HG03108 (cell line): ENCODE measurements around the gene MCM9.

Experiments
- ATAC-seq: cut with Tn5 transposase; IDR thresholded peaks from one replicate; pipeline ENCODE4 v1.9.1; 2021; ENCODE audit warnings: moderate library complexity; ENCODE audit not compliant: unreplicated experiment

Gene MCM9

GRCh38 chr6:118894425-118895260, 40.3 kb downstream of the MCM9 start:
- ATAC-seq = peak; percentile 37

GRCh38 chr6:118893807-118894424, 41.0 kb downstream of the MCM9 start, which contains the start of gene ASF1A:
Gene ASF1A (plus strand): TSS chr6:118894152. CDS start chr6:118894414, 262 bp downstream.
- peak; percentile 65 for ATAC-seq

GRCh38 chr6:118893064-118893806, 41.7 kb downstream of the MCM9 start:
- ATAC-seq = peak; percentile 7

DNA sequence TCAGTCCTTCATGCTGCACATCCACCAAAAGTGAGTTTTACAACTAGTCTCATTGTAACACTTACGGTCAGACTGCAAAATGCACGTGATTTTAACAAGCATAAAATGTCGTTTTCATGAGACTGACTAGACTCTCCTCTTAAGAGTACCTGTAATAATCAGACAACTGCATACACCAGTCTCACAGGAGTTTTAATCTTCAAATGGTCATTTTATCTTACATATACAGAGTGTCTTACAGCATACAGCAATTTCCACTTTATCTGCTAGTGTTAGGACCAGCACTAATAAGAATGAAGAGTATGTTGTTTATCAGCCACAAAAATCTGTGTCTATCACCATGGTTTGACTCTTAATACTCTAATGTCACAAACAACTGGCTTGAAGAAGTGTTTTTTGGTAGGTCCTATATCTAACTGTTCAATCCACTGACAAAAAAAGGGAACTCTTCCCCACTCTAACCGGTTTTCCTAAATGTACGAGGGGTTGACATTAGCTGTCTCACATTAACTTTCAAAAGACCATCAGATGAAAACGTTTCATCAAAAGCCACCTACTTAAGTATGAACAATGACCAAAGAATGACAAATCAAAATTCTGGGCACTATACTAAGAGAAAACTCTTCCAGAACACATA, 42.5 kb downstream of the MCM9 start:
- ATAC-seq = no peak

DNA sequence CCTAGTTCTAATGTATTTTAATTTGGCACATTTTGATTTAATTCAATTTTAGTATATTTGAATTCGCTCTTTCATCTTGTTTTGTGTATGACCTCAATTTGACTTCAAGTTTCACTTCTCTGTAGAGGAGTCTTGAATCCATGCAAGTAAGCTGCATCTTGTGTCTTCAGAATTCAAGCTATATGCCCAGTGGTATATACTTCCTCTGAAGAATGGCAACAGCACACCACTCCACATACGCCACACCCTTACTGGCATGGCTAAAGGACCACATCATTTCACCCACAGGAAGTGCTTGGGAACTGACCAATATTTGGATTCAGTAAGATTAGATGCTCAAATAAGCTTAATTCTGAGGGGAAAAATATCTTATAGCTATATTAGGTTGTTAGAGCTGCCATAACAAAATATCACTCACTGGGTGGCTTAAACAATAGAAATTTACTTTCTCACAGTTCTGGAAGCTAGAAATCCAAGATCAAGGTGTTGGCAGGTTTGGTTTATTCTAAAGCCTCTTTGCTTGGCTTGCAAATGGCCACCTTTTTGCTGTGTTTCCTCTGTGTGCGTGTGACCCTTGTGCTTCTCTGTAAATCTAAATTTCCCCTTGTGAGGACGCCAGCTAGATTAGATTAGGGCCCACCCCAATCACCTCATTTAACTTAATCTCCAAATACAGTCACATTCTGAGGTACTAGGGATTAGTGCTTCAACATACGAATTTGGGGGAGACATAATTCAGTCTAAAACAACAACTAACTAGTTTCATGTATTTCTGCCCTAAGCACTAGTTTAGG, 43.8 kb downstream of the MCM9 start:
- no peak for ATAC-seq

DNA sequence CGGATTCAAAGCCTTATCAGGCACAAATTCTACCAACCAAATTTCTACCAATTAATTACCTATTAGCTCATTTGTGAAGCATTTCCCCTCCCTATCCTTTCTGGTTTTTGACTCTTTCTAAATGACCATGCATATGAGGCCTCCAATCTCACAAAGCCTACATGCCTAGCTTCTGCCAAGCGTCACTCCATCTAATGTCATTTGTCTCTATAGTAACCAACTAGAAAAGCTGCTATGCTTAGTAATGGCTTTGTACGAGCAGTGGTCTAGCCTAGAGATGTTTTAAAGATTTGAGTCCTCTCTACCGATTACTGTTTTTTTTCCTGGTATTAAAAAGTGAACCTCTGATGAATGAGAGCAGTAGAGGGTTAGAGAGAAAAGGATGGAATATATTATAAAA, 45.8 kb downstream of the MCM9 start:
- ATAC-seq = no peak

DNA sequence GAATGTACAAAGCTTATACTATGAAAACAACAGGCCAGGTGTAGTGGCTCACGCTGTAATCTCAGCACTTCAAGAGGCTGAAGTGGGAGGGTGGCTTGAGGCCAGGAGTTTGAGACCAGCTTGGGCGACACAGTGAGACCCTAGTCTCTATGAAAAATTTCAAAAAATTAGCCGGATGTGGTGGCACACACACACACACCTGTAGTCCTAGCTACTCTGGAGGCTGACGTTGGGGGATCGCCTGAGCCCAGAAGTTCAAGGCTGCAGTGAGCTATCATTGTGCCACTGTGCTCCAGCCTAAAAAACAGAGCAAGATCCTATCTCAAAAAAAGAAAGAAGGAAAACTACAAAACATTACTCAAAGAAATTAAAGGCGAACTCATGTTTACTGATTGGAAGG, 48.3 kb downstream of the MCM9 start:
- no peak for ATAC-seq

- no peak for ATAC-seq
Observed at GRCh38 chr6:118882314-118882905, 52.5 kb downstream of the MCM9 start.

- ATAC-seq = no peak
Observed at GRCh38 chr6:118881440-118882313, 53.3 kb downstream of the MCM9 start.

DNA sequence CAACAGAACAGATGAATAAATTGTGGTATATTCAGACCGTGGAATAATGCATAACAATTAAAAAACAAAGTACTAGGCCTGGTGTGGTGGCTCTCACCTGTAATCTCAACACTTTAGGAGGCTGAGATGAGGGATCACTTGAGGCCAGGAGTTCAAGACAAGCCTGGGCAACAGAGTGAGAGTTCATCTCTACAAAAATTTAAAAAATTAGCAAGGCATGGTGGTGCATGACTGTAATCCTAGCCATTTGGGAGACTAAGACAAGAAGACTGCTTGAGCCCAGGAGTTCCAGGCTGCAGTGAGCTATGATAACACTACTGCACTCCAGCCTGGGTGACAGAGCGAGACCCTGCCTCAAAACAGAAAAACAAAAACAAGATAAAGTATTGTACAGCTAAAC, 57.2 kb downstream of the MCM9 start:
- ATAC-seq = no peak

GRCh38 chr6:118876814-118877213, 58.1 kb downstream of the MCM9 start:
- no peak for ATAC-seq

- no peak for ATAC-seq
Observed at GRCh38 chr6:118876198-118876597, 58.8 kb downstream of the MCM9 start.

GRCh38 chr6:118875672-118876071, 59.3 kb downstream of the MCM9 start:
- no peak for ATAC-seq

- ATAC-seq = no peak
Observed at GRCh38 chr6:118873239-118873638, 61.7 kb downstream of the MCM9 start.

GRCh38 chr6:118872726-118873125, 62.2 kb downstream of the MCM9 start:
- ATAC-seq = no peak

DNA sequence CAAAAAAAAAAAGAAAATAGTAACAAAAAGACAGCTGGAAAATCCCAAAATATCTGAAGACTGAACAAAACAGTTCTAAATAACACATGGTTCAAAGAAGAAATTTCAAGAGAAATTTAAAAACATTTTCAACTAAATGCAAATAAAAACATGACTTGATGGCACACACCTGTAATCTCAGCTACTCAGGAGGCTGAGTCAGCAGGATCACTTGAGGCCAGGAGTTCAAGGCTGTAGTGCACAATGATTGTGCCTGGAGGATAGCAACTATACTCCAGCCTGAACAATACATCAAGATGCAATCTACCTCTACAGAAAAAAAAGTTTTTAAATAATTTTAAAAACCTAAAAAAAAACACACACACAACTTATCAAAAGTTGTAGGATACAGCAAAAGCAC, 62.6 kb downstream of the MCM9 start:
- no peak for ATAC-seq

- no peak for ATAC-seq
Observed at GRCh38 chr6:118871331-118871730, 63.6 kb downstream of the MCM9 start.

DNA sequence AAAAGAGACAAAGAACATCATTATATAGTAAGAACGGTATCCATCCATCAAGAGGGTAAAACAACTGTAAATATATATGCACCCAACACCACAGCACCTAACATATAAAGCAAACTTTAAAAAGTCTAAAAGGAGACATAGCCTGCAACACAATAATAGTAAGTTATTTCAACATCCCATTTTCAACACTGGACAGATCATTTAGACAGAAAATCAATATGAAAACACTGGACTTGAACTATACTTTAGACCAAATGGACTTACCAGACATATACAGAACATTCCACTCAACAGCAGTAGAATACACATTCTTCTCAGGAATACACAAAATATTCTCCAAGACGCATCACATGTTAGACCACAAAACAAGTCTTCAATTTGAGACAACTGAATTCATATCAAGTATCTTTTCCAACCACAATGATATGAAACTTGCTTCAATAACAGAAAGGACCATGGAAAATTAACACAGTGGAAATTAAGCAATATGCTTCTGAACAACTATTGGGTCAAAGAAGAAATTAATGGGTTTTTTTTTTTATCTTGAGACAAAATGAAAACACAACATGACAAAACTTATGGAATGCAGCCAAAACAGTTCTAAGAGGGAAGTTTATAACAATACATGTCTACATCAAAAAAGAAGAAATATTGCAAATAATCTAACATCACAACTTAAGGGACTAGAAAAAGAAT, 64.9 kb downstream of the MCM9 start:
- ATAC-seq = no peak
